Activated T-helper 1 cell treated with anti-CD3 and anti-CD28 coated beads, Interleukin-12 subunit alpha, Interleukin-12 subunit beta, Interleukin-2, Interleukin-4 antibody, amounts not matched to agents 30 ng/mL and 10 ng/mL and 1 ng/mL, durations not matched to agents 14 hours and 24 hours and 36 hours (primary cell): ENCODE results near the gene AURKA. TPM values are rescaled to one million over a fixed set of nuclear protein-coding genes. Genes with fewer than 3 reads are reported as not detected.

ENCODE experiments used
- DNase-seq: peaks from one replicate; pipeline ENCODE4 v3.0.0; 2021; ENCODE audit warnings: low spot score
- H3K27ac Mint-ChIP-seq: one replicate; pipeline ENCODE4 v1.8.0; 2021; ENCODE audit warnings: mild to moderate bottlenecking, mixed read lengths
- H3K27me3 Mint-ChIP-seq: one replicate; pipeline ENCODE4 v1.8.0; 2022; ENCODE audit warnings: mild to moderate bottlenecking, moderate library complexity, mixed read lengths; ENCODE audit not compliant: insufficient read depth
- H3K36me3 Mint-ChIP-seq: one replicate; pipeline ENCODE4 v1.8.0; 2021; ENCODE audit warnings: low read depth, mixed read lengths
- H3K4me1 Mint-ChIP-seq: one replicate; pipeline ENCODE4 v1.8.0; 2021; ENCODE audit warnings: low read depth, mixed read lengths
- H3K4me3 Mint-ChIP-seq: one replicate; pipeline ENCODE4 v1.8.0; 2021; ENCODE audit warnings: mild to moderate bottlenecking, moderate library complexity, mixed read lengths
- H3K9me3 Mint-ChIP-seq: one replicate; pipeline ENCODE4 v1.8.0; 2021; ENCODE audit warnings: mixed read lengths
- intact Hi-C: fragments of 100-400 bp; cut with micrococcal nuclease; formaldehyde crosslinking; loops from one replicate; pipeline ENCODE4 v1.15.1; 2024
- total RNA-seq: library from RNA; stranded (reverse); gene quantifications from 2 replicates; pipeline ENCODE4 v1.2.3, GENCODE V29; 2022

AURKA gene
- total RNA-seq, 1 donor from 2014 or later = 39.2 TPM

DNA sequence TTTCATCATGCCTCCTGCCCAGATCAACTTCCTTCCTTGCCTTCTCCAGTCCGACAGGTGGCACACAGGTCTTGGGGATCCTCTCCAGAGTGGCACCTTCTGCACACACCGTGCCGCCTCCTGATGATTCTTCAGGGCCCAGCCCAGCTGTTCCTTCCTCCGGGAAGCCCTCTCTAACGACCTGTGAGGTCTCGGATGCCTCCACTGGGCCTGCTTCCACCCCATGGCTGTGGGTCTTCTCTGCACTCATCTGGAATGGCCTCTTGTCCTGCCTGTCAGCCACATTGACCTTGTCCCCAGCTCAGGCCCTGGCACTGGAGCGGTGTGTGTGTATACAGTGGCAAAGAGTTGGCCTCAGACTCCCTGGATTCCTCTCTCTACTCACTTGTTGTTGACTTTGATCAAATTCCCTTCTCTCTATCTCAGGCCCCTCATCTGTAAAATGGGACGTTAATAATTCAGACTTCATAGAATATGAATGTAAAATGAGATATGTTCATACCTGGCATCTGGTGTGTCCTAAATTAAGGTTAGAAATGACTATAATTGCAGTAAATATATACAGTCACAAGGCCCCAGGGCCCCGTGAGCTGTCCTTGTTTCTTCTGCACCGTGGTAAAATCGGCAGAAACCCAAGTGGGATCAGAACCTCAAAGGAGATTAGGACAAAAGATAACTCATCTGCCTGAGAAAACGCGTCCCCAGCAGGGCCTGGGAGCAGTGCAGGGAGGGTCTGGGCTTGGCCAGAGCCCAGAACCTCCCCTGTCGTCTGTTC, 31.7 kb downstream of the AURKA start:
- peaks cover 6% of the 10 kb centered on the region for H3K27me3 Mint-ChIP-seq
- no peaks in the 10 kb centered on the region for H3K36me3 Mint-ChIP-seq
- H3K4me1 Mint-ChIP-seq = peaks cover 7% of the 10 kb centered on the region
- no peak for DNase-seq
- intact Hi-C loops = no loop called here
- H3K9me3 Mint-ChIP-seq = no peaks in the 10 kb centered on the region
- no peak overlapping the region for H3K27ac Mint-ChIP-seq
- H3K4me3 Mint-ChIP-seq = peak overlapping the region; percentile 85

DNA sequence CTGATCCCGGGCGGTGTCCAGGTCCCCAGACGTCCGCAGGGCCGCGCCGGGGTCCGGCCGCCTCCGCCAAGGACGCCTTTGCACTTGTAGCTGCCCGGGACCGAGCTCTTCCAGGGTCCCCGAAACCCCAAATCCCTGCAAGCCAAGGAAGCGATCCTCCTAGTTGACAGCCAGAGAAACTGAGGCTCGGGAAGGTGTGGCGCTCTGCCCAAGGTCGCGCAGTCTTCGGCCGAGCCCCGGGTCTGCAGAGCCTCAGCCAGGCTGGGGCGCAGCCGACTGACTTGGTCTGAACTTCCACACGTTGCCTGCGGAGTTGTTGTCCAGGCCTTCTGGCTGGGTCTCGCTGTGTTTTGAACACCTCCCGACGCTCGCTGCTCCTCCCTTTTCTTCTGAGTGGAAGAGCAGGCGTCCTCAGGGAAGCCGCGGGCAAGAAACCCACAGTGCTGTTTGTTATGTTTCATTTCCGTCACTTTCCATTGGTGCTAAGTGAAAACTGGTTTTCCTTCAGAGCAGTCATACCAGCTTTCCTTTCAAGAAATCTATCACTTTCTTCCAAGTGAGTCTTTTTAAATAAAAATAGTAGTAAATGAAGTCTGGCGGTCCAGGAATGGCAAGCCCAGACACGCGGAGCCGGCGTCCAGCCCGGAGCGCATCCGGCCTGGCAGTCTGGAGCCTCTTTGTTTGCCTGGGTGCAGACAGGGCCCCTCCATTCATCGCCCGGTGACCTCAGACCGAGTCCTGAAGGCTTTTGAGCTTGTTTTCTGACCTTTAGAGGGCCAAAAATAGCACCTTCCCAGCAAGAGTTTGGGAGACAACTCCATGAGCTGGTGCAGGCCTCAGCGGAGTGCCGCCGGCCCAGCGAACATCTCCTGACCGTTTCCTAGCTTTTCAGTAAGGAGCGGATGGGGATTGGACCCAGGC, 32.5 kb downstream of the AURKA start:
- no peak for DNase-seq
- H3K36me3 Mint-ChIP-seq = no peaks in the 10 kb centered on the region
- H3K4me1 Mint-ChIP-seq = peaks cover 7% of the 10 kb centered on the region
- H3K9me3 Mint-ChIP-seq = no peaks in the 10 kb centered on the region
- H3K4me3 Mint-ChIP-seq = peak overlapping the region; percentile 85
- H3K27me3 Mint-ChIP-seq = peaks cover 6% of the 10 kb centered on the region
- H3K27ac Mint-ChIP-seq = peak overlapping the region; percentile 48
- intact Hi-C loops = loop anchor here (1.0 to 5.0 kb wide), 2 partner anchors 12 to 112 kb away; partner anchors contain the start of gene MC3R

DNA sequence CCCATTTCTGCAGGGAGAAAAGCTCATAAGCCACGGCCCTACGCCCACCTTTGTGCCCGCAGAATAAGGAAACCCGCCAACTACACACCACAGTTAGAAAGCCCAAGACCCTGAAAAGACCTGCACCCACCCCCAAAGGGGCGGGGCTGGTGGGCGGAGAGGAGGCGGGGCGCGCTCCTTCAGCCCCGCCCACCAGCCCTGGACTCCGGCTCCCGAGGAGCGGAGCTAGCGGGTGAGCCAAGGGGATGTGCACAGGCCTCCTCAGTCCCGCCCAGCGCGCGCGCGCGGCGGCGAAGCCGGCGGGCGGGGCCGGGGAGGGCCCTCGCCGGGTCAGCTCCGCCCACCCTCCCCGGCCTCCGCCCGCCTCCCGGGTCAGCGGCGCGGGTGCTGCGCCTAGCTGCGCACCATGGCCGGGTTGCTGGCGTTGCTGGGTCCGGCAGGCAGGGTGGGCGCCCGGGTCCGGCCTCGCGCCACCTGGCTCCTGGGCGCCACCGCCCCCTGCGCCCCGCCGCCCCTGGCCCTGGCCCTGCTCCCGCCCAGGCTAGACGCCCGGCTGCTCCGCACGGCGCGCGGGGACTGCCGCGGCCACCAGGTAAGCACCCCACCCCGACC, 33.3 kb downstream of the AURKA start, which contains the start of gene FAM210B:
FAM210B (plus strand) TSS at position 375 of the 612 bp plus-strand sequence; CDS start at position 407, 32 bp downstream.
- peak; percentile 76 for DNase-seq
- Mint-ChIP-seq H3K9me3 (no peaks in the 10 kb centered on the region), H3K4me3 (peak within 1 kb of the TSS; percentile 85), H3K4me1 (peaks cover 7% of the 10 kb centered on the region), H3K27me3 (peaks cover 7% of the 10 kb centered on the region), H3K36me3 (no peaks in the 10 kb centered on the region), H3K27ac (peak within 1 kb of the TSS; percentile 48)
- intact Hi-C loops = loop anchor here (1.0 to 5.0 kb wide), 4 partner anchors 13 to 111 kb away; partner anchors contain the start of genes AURKA, CSTF1, MC3R and RTF2

DNA sequence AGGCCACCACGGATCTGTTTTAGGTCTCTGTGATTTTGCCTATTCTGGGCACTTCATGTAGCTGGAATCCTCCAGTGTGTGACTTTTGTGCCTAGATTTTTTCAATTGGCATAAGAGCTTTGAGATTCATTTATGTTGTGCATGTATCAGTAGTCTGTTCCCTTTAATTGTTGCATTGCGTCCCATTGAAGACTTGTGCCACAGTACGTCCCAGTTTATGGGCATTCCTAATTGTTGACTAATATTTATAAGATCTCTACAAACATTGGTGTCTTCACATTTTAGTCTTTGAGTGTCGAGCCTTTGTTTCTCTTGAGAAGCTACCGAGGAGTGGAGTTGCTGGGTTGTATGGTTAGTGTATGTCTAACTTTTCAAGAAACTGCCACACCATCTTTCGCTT, 33.9 kb downstream of the AURKA start:
- Mint-ChIP-seq H3K4me3 (peak overlapping the region; percentile 59), H3K27ac (no peak overlapping the region), H3K4me1 (peaks cover 7% of the 10 kb centered on the region), H3K27me3 (peaks cover 9% of the 10 kb centered on the region), H3K36me3 (no peaks in the 10 kb centered on the region), H3K9me3 (no peaks in the 10 kb centered on the region)
- intact Hi-C loops = loop anchor here (1.0 to 5.0 kb wide), 3 partner anchors 34 to 111 kb away; partner anchors contain the start of genes AURKA, CSTF1, MC3R and RTF2
- DNase-seq = no peak

DNA sequence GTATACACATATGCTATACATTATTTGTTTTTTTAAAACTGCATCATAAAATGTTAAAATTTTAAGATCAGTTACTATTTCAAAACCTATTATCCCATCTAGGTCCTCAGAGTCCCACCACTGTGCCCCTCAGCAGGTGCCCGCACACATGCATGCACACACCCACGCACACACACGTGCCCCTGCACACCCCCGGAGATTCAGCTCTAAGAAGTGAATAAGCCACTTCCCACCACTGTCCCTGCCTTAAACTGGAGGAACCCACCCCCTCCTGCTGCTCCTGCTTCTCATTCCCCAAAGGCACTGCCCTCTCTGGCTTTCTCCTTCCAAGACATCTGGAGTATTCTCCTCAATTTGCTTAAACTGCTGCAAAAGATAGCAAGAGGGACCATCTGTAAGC, 38.7 kb downstream of the AURKA start:
- H3K4me3 Mint-ChIP-seq = no peak overlapping the region
- DNase-seq = no peak
- no peaks in the 10 kb centered on the region for H3K9me3 Mint-ChIP-seq
- H3K27me3 Mint-ChIP-seq = peaks cover 15% of the 10 kb centered on the region
- H3K27ac Mint-ChIP-seq = no peak overlapping the region
- no peaks in the 10 kb centered on the region for H3K36me3 Mint-ChIP-seq
- intact Hi-C loops = no loop called here
- no peaks in the 10 kb centered on the region for H3K4me1 Mint-ChIP-seq

- H3K4me1 Mint-ChIP-seq = no peaks in the 10 kb centered on the region
- no peak for DNase-seq
- peaks cover 17% of the 10 kb centered on the region for H3K27me3 Mint-ChIP-seq
- H3K9me3 Mint-ChIP-seq = no peaks in the 10 kb centered on the region
- no peak overlapping the region for H3K27ac Mint-ChIP-seq
- no peak overlapping the region for H3K4me3 Mint-ChIP-seq
- H3K36me3 Mint-ChIP-seq = no peaks in the 10 kb centered on the region
- intact Hi-C loops = no loop called here
Measured at GRCh38 chr20:56352345-56353055, 39.5 kb downstream of the AURKA start.

DNA sequence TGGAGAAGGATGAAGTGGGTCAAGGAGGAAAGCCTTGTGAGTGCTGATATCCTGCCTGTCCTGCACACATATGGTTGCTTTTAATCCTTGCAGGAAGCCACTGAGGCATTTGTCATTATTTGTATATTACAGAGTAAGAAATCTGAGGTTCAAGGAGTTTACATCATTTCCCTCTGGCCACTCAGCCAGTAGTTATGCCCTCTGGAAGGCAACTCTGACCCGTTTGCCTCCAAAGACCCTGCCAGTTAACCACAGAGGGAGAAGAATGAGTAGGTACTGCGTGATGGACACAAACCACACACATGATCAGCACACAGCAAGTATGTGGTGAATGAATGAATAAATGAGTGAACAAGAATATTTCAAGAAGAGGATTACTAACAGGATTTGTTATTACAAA, 41.2 kb downstream of the AURKA start:
- Mint-ChIP-seq H3K4me1 (no peaks in the 10 kb centered on the region), H3K9me3 (no peaks in the 10 kb centered on the region), H3K27me3 (peaks cover 22% of the 10 kb centered on the region), H3K27ac (no peak overlapping the region), H3K36me3 (no peaks in the 10 kb centered on the region), H3K4me3 (no peak overlapping the region)
- no peak for DNase-seq
- intact Hi-C loops = no loop called here

GRCh38 chr20:56348746-56349145, 43.3 kb downstream of the AURKA start:
- Mint-ChIP-seq H3K9me3 (no peaks in the 10 kb centered on the region), H3K36me3 (no peaks in the 10 kb centered on the region), H3K4me3 (no peak overlapping the region), H3K27me3 (peaks cover 32% of the 10 kb centered on the region), H3K27ac (no peak overlapping the region), H3K4me1 (no peaks in the 10 kb centered on the region)
- DNase-seq = no peak
- intact Hi-C loops = no loop called here

- intact Hi-C loops = no loop called here
- H3K4me1 Mint-ChIP-seq = no peaks in the 10 kb centered on the region
- H3K9me3 Mint-ChIP-seq = no peaks in the 10 kb centered on the region
- H3K4me3 Mint-ChIP-seq = no peak overlapping the region
- H3K36me3 Mint-ChIP-seq = no peaks in the 10 kb centered on the region
- peaks cover 34% of the 10 kb centered on the region for H3K27me3 Mint-ChIP-seq
- no peak for DNase-seq
- no peak overlapping the region for H3K27ac Mint-ChIP-seq
Measured at GRCh38 chr20:56348305-56348693, 43.7 kb downstream of the AURKA start.

DNA sequence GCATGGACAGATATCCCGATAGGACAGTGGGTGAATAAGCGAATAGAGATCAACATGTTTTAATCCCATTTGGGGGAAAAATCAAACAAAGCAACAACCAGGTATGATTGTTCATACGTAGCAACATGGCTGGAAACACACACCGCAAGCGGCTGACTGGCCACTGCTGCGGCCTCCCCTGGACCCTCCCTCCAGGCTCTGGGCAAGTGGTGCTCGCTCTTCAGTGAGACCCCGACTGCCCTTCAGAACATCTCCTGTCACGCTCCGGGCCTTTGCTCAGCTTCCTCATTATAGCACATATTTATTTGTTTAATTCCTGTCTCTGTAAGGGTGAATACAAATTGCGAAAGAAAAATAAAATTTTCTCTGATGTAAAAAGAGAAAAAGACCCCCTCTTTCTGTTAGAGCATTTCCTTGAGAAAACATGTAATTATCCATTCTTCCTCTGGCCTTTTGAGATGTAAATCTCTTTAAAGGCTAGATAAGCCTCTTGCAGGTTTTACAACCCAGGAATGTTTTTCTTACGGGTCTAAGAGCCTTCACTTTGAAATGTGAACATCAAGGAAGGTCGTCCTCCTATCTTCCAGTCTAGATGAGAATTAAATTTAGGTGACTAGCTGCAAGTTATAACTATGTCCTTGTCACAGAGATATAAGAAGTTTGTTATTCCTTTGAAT, 44.2 kb downstream of the AURKA start:
- DNase-seq = no peak
- H3K4me3 Mint-ChIP-seq = no peak overlapping the region
- H3K27ac Mint-ChIP-seq = no peak overlapping the region
- H3K9me3 Mint-ChIP-seq = no peaks in the 10 kb centered on the region
- peaks cover 33% of the 10 kb centered on the region for H3K27me3 Mint-ChIP-seq
- intact Hi-C loops = no loop called here
- H3K36me3 Mint-ChIP-seq = no peaks in the 10 kb centered on the region
- no peaks in the 10 kb centered on the region for H3K4me1 Mint-ChIP-seq

GRCh38 chr20:56345911-56346310, 46.1 kb downstream of the AURKA start:
- intact Hi-C loops = no loop called here
- no peak for DNase-seq
- H3K9me3 Mint-ChIP-seq = no peaks in the 10 kb centered on the region
- no peak overlapping the region for H3K27ac Mint-ChIP-seq
- H3K27me3 Mint-ChIP-seq = peaks cover 46% of the 10 kb centered on the region
- no peak overlapping the region for H3K4me3 Mint-ChIP-seq
- H3K4me1 Mint-ChIP-seq = no peaks in the 10 kb centered on the region
- H3K36me3 Mint-ChIP-seq = no peaks in the 10 kb centered on the region
